Measurements from ENCODE around the gene PHLDA2.

The PHLDA2 gene

GRCh38 chr11:2892215-2892966 is 36.8 kb downstream of the PHLDA2 start:
- peak; percentile 90 for FAIRE-seq
- TF ChIP-seq SPI1 (IDR thresholded peaks at IDR 0.05; ENCODE audit: low read depth, low read length) (peak; percentile 34; the same call in 1 of the 2 replicates), POU2F2 (IDR thresholded peaks at IDR 0.05; ENCODE audit: low read depth, low read length) (no peak), POLR2A (IDR thresholded peaks at IDR 0.05; ENCODE audit: low read depth, low read length) (no peak), POLR2AphosphoS5 (IDR thresholded peaks at IDR 0.05; ENCODE audit: low read depth, low read length) (no peak), TAF1 (IDR thresholded peaks at IDR 0.05; ENCODE audit: low read depth, low read length) (no peak), PAX5 (IDR thresholded peaks at IDR 0.05; ENCODE audit: insufficient read depth, low read length, severe bottlenecking) (no peak)
- peak; percentile 82 for DNase-seq (ENCODE audit: insufficient read length, low spot score)

GRCh38 chr11:2891326-2892214 is 37.6 kb downstream of the PHLDA2 start:
- FAIRE-seq = no peak
- TF ChIP-seq TAF1 (IDR thresholded peaks at IDR 0.05; ENCODE audit: low read depth, low read length) = no peak
- DNase-seq (ENCODE audit: insufficient read length, low spot score) = no peak

DNA sequence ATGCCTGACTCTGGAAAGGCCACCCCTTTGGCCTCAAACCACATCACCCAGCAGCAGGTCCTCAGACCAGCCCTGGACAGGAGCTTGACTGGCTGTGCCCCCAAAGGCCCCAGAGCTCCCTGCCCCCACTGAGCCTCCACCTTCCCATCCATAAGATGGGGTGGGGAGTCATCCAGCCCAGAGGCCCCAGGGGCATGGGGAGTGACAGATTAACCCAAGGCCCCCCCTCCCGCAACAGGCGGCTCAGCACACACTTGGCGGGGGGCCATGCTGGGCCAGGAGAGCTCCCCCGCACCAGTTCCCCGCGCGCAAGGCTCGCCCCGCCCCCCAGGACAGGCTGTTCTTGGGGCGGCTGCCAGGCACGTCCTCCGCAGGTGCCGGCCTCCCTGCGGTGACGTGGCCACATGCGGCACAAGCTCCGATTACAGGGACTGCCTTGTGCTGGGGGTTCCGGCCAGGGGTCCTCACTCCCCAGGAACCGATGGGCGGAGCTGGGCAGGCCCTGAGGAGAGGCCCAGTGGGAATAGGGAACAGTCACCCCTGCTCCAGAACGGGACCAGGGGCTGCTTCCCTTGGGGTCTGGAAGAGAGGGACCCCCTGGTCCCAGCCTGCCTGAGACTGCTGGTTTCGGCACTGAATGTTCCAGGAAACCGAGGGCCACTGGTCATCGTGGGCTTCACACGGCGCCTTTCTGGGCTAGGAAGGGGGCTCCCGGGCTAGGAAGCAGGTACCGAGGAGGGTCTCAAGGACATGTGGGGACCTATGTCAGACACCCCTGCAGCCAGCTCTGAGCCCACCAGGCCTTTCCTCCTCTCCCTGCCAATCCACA is 38.5 kb downstream of the PHLDA2 start:
- no peak for FAIRE-seq
- no peak for DNase-seq (ENCODE audit: insufficient read length, low spot score)
- TF ChIP-seq POLR2AphosphoS5 (IDR thresholded peaks at IDR 0.05; ENCODE audit: low read depth, low read length) = no peak
- no peak for TF ChIP-seq POU2F2 (IDR thresholded peaks at IDR 0.05; ENCODE audit: low read depth, low read length)
- TF ChIP-seq POLR2A (IDR thresholded peaks at IDR 0.05; ENCODE audit: low read depth, low read length) = no peak

GRCh38 chr11:2889362-2890273 is 39.6 kb downstream of the PHLDA2 start:
- FAIRE-seq (no peak), DNase-seq (ENCODE audit: insufficient read length, low spot score) (no peak)
- no peak for TF ChIP-seq POLR2AphosphoS5 (IDR thresholded peaks at IDR 0.05; ENCODE audit: low read depth, low read length)
- no peak for TF ChIP-seq POLR2A (IDR thresholded peaks at IDR 0.05; ENCODE audit: low read depth, low read length)
- no peak for TF ChIP-seq SPI1 (IDR thresholded peaks at IDR 0.05; ENCODE audit: low read depth, low read length)
- no peak for TF ChIP-seq PAX5 (IDR thresholded peaks at IDR 0.05; ENCODE audit: insufficient read depth, low read length, severe bottlenecking)

- FAIRE-seq (peak; percentile 91), DNase-seq (ENCODE audit: insufficient read length, low spot score) (peak; percentile 75)
- TF ChIP-seq POLR2AphosphoS5 (IDR thresholded peaks at IDR 0.05; ENCODE audit: low read depth, low read length) (no peak), POU2F2 (IDR thresholded peaks at IDR 0.05; ENCODE audit: low read depth, low read length) (no peak), PAX5 (IDR thresholded peaks at IDR 0.05; ENCODE audit: insufficient read depth, low read length, severe bottlenecking) (no peak)
These were observed 40.8 kb downstream of the PHLDA2 start for GRCh38 chr11:2888266-2888968.

GRCh38 chr11:2887515-2888195 is 41.6 kb downstream of the PHLDA2 start:
- no peak for DNase-seq (ENCODE audit: insufficient read length, low spot score)

GRCh38 chr11:2886936-2887335 is 42.3 kb downstream of the PHLDA2 start:
- TF ChIP-seq POLR2AphosphoS5 (IDR thresholded peaks at IDR 0.05; ENCODE audit: low read depth, low read length) = no peak
- TF ChIP-seq POLR2A (IDR thresholded peaks at IDR 0.05; ENCODE audit: low read depth, low read length) = no peak
- no peak for TF ChIP-seq PAX5 (IDR thresholded peaks at IDR 0.05; ENCODE audit: insufficient read depth, low read length, severe bottlenecking)
- TF ChIP-seq TAF1 (IDR thresholded peaks at IDR 0.05; ENCODE audit: low read depth, low read length) = no peak
- TF ChIP-seq POU2F2 (IDR thresholded peaks at IDR 0.05; ENCODE audit: low read depth, low read length) = no peak
- DNase-seq (ENCODE audit: insufficient read length, low spot score) (no peak), FAIRE-seq (no peak)

More at GRCh38 chr11:2887515-2888195, 41.6 kb downstream of the PHLDA2 start:
- TF ChIP-seq POLR2A (IDR thresholded peaks at IDR 0.05; ENCODE audit: low read depth, low read length) (no peak), PAX5 (IDR thresholded peaks at IDR 0.05; ENCODE audit: insufficient read depth, low read length, severe bottlenecking) (no peak), POU2F2 (IDR thresholded peaks at IDR 0.05; ENCODE audit: low read depth, low read length) (no peak), POLR2AphosphoS5 (IDR thresholded peaks at IDR 0.05; ENCODE audit: low read depth, low read length) (no peak), TAF1 (IDR thresholded peaks at IDR 0.05; ENCODE audit: low read depth, low read length) (no peak), SPI1 (IDR thresholded peaks at IDR 0.05; ENCODE audit: low read depth, low read length) (no peak)
- no peak for FAIRE-seq

Measured in GM12891 (cell line).